DND-41 (cell line): ENCODE data around the gene FGD6.

Experiments used
- EZH2 ChIP-seq: IDR thresholded peaks from 3 replicates; pipeline ENCODE4 v1.6.1; 2012; ENCODE audit warnings: borderline replicate concordance, low read depth, mild to moderate bottlenecking, moderate library complexity, low read length, inconsistent platforms; ENCODE audit not compliant: severe bottlenecking
- TF ChIP-seq, protein P1 (sequence below): IDR thresholded peaks from 2 replicates; pipeline ENCODE4 v1.5.1; 2012; ENCODE audit warnings: borderline replicate concordance, low read length, moderate library complexity, mild to moderate bottlenecking; ENCODE audit not compliant: poor library complexity, severe bottlenecking; ENCODE audit errors: extremely low read depth

DNA sequence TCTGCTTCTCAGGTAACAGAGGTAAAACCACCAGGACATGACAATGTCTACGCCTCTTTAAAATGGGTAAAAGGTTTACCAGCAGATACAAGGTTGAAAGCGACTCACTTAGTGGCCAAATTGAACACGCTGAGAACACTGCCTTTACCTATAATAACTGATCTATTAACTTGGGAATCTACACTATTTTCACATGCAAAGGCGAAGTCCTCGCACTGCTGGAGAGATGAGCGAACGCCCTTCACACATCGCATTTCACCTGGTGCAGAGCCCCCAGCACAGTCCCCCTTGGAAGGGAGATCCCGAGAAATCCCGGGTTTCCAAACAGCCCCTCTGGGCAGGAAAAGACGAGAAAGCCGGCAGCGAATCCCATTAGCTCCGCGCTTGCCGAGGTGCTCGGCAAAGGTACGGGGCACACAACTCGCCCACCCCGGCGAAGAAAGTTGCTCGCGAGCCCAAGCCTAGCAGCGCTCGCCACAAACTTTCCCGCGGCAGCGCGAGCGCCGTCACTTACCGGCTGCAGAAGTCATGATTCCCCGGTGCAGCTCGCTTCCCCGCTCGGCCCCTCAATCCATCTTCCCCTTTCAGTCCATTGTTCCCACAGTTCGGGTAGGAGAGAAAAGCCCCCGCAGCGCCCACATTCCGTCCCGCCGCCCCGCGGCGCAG, 423 bp downstream of the FGD6 start:
- TF ChIP-seq, protein P1, sequence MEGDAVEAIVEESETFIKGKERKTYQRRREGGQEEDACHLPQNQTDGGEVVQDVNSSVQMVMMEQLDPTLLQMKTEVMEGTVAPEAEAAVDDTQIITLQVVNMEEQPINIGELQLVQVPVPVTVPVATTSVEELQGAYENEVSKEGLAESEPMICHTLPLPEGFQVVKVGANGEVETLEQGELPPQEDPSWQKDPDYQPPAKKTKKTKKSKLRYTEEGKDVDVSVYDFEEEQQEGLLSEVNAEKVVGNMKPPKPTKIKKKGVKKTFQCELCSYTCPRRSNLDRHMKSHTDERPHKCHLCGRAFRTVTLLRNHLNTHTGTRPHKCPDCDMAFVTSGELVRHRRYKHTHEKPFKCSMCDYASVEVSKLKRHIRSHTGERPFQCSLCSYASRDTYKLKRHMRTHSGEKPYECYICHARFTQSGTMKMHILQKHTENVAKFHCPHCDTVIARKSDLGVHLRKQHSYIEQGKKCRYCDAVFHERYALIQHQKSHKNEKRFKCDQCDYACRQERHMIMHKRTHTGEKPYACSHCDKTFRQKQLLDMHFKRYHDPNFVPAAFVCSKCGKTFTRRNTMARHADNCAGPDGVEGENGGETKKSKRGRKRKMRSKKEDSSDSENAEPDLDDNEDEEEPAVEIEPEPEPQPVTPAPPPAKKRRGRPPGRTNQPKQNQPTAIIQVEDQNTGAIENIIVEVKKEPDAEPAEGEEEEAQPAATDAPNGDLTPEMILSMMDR = no peak
- no peak for TF ChIP-seq EZH2
